GM19035 (cell line): ENCODE measurements around the gene SYNDIG1.

Experiments used
- ATAC-seq: cut with Tn5 transposase; IDR thresholded peaks from one replicate; pipeline ENCODE4 v1.9.1; 2021; ENCODE audit not compliant: unreplicated experiment

SYNDIG1 gene

GRCh38 chr20:24651171-24651975 lies 181.9 kb downstream of the SYNDIG1 start:
- no peak for ATAC-seq

- no peak for ATAC-seq
Observed at GRCh38 chr20:24651976-24652345, 182.5 kb downstream of the SYNDIG1 start.

- ATAC-seq = no peak
Observed at GRCh38 chr20:24653306-24653705, 183.9 kb downstream of the SYNDIG1 start.

DNA sequence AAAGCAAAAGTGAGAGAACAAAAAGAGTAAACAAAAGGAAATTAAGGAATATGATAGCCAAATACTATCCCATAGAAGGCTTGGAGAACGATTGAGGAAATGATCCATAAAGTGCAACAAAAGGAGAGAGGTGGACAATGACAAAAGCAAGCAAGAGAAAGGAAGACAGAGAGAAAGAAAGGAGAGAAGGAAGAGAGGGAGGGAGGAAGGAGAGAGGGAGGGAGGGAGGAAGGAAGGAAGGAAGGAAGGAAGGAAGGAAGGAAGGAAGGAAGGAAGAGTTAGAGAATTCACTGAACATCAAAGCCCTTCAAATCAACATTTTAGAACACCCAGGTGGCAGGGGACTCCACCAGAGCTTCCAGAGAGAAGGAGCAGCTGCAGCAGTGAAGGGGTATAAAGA lies 185.0 kb downstream of the SYNDIG1 start:
- ATAC-seq = no peak

DNA sequence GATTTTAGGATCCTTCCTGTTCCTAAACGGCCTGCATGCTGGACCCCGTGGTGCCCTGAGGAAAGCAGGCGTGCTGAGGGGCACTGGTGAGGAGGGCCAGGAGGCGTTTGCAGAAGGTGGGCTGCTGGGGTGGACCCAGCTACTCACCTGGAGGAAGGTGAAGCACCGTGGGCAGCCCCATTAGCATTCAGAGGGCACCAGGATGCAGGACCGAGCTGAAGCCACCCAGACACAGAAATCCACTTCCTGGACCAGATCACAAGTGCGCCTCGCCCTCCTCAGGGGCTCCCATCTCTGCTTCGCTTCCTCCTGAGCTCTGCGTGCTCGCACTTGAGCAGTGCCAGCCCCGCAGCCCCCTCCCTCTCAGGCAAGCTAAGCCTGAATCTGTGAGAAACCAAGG lies 187.0 kb downstream of the SYNDIG1 start:
- ATAC-seq = no peak

DNA sequence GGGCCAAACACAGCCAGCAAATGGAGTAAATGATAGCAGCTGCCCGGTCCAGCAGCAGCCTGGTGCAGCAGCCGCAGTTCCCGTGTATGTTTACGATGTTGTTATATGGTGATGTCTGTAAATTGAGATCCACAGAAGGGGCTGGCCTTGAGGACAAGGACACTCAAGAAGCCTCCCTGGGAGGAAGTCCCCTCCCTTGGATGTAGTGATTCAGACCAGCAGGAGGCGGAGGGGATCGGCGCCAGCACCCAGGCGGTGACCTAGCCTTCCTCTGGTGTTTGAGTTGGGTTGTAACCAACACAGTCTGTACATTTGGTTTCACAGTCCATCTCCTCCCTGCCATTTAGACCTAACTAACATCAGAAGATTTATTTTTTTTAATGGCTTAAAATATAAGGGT lies 187.8 kb downstream of the SYNDIG1 start:
- no peak for ATAC-seq

DNA sequence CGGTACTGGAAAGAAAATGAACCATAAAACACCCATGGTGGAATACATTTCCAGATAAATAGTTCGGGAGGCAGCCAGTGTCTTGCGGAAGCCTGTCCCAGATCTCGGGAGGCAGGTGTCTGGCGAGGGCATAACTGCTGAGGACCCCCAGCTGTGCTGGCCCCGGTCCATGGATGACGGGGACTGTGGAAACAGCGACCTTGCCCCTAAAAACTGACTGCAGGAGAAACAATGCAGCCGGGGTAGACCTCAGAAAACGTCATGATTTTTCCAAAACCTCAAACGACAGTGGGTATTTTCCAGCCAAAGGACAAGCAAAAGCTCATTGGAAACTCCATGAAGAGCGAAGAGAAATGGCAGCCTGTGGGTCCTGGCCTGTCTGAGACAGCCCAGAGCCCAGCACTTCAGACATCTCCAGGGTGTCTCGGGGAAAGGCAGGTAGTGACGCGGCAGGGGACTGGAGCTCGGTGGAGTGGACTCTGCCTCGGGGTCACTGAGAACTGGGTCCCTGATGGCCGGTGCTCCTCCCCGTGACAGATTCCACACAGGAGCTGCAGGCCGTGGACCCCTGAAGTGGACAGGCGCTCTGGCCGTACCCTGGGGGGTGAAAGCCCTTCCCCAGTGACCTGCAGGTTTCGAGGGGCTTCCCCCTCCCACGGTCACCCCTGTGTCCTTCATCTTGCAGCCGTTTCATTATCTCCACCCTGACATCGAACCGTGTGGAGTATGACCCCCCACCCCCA lies 188.6 kb downstream of the SYNDIG1 start:
- ATAC-seq = no peak

DNA sequence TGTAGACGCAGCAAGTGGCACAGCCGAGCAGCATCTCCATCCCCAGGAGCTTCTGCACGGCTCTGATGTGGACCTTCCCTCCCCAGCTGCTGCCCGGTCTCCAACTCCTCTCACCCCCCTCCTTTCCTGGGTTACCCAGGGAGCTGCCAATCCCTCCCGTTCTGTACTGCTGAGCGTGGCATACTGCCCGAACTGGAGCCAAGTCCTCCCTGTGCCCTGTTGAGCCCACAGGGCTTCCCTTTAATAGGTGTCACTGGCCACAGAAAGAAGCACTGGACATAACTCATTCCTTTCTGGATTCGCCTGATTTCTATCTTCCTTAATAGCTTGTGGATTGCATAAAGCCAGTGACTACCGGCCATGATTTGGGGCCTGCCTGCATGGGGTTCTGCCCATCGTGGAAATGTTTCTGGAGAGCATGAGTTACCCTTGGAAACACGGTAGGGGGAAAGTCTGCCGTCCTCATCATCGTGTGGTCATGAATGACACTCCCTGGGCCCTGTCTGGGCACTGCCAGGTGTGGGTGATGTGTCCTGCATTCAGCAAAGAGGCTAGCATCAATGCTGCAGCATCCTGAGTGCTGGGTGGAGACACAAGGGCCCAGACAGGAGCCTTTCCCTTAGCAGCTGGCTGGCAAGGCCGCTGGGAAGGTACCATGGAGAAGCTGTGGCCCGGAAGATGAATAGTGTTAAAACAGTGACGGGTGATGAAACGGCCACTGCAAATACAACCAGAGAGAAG lies 189.7 kb downstream of the SYNDIG1 start:
- no peak for ATAC-seq

DNA sequence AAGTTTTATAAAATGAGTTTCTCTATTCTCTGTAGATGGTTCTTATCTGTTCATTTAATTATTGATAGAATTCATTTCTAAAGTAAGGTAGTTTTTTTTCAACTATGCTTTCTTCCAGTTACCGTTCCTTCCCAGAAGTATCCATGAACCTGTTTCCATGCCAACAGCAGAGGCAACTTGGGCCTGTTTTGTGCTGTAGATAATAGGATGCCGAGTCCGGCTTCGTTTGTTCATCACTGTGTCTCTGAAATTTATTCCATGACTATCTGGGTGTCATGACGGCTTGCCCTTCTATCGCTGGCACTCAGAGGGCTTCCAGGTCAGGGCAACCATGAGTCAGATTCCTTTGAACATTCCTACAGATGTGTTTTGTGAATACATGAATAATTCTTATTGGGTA lies 190.4 kb downstream of the SYNDIG1 start:
- ATAC-seq = no peak

DNA sequence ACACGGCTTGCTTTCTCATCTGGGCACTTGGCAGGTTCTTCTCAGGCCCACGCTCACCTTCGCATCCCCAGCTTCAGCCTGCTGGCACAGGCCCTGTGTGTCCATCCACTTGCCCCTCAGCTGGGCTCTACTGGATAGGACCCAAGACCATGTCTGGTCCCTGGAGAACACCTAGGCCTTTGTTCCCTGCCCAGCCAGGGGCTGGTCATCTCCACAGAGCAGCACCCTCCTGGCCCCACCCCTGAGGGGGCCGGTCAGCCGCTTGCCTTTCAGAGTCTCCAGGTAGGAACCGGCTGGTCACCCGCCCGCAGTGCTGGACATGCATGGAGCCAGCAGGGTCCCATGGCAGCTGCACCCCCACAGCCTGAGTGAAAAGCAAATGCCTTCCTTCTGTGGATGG lies 191.2 kb downstream of the SYNDIG1 start:
- no peak for ATAC-seq

GRCh38 chr20:24661255-24661654 lies 191.8 kb downstream of the SYNDIG1 start:
- no peak for ATAC-seq

- no peak for ATAC-seq
Observed at GRCh38 chr20:24662322-24662721, 192.9 kb downstream of the SYNDIG1 start.

DNA sequence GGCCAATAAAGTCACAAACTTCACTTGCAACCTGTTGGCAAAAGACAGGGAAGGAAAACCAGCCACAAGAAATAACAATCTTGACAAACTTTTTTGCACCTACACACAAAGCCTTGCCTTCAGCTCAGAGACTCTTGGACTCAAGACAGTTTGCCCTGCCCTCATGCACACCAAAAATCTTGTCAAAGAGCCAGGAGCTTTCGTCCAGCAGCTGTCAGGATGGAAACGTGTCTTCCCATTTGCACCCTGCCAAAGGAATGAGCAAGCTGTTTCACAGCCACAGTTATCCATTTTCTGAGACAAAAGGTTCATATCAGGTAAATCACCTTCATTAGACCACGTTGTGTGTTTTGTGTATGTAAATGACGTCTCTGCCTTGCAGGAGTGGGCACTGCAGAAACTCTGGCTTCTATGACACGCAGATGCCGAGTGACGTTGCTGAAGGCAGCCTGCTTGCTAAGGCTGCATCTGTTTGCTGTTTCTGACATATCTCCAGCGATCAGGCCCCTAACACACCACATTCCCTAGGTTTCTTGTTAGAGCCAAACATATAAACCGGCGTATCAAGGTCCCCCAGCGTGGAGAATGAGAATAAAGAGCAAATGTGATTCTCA lies 193.4 kb downstream of the SYNDIG1 start:
- no peak for ATAC-seq

GRCh38 chr20:24663496-24663895 lies 194.1 kb downstream of the SYNDIG1 start:
- ATAC-seq = no peak

DNA sequence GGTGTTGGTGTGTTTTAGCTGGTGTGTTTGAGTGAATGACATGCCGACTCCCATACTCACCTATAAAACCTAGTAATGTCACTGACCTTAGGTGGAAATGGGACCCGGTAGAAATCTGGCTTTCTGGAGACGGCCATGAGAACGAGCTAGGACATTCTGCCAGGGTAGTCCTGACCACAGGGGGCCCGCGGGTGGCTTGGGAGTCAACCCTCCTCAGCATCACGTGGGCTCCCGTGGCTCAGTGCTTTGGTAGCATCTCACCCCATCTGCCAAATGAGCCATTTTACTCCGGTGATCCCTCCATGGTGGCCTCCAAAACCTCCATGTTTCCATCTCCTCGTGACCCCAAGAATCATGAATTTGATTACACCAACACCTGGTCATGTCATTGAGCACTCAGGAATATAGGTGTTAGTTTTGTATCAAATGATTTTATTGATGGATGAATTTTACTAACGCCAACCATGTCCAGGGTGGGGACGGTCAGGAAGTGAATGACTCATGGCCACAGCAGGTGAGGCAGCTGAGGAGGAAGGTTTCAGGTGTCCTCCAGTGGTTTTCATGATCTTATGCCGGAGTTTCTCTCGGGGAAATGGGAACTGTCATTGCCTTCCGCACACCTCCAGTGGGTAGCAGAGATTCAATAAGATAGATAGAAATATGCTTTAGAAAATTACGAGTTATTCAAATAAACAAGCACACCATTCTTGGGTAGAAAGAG lies 195.0 kb downstream of the SYNDIG1 start:
- no peak for ATAC-seq

DNA sequence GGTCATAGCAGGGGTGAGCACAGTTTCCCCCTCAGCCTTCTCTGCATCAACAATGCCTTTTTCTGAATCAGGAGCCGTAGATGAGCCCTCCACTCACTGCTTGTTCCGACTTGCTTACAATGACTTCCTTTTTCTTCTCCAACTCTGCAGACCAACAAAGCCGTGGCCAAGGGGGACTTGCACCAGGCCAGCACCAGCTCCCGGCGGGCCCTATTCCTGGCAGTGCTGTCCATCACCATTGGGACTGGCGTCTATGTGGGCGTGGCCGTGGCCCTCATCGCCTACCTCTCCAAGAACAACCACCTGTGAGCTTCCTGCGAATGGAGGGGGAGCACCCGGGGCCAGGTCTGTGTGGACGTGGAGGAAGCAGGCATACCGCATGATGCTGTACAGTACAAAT lies 195.8 kb downstream of the SYNDIG1 start:
- ATAC-seq = no peak

DNA sequence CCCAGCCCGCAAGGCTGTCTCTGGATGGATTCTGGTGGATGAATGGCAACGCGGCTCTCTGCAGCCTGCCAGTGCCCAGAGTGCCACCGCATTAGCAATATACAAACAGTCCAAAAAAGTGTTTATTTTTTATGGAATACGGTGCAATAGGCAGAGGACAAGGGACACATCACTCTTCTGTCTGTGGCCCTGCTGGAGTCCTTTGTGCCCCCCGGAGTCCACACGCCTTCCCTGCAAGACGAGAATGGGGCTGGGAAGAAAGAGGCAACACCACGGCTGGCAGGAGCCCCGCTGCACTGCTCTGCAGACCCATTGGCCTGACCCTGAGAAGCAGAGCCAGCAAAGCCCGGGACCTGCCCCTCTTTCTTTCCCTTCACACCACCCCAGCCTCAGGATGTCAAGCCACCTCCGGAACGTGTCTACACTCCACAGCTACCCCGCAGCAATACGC lies 196.3 kb downstream of the SYNDIG1 start:
- no peak for ATAC-seq

GRCh38 chr20:24667689-24668383 lies 198.4 kb downstream of the SYNDIG1 start:
- no peak for ATAC-seq

GRCh38 chr20:24668384-24668702 lies 198.9 kb downstream of the SYNDIG1 start:
- no peak for ATAC-seq

GRCh38 chr20:24668791-24669190 lies 199.4 kb downstream of the SYNDIG1 start:
- ATAC-seq = no peak
